A549 treated with AZD9567 at 1 μM for 4 hours (cell line): Measurements from ENCODE around the gene DGKQ. TPM values are rescaled to one million over a fixed set of nuclear protein-coding genes. Genes with fewer than 3 reads are reported as not detected.

ENCODE experiments used
- total RNA-seq: library from RNA; stranded (reverse); fragments of 200-300 nt; extraction: Qiagen RNA extraction; gene quantifications from 5 replicates; pipeline ENCODE4 v1.2.3, GENCODE V29; 2022; ENCODE audit not compliant: insufficient read depth

DGKQ gene
- 6.1 to 10.4 TPM (median 9.6 TPM) in 5 replicates for total RNA-seq

DNA sequence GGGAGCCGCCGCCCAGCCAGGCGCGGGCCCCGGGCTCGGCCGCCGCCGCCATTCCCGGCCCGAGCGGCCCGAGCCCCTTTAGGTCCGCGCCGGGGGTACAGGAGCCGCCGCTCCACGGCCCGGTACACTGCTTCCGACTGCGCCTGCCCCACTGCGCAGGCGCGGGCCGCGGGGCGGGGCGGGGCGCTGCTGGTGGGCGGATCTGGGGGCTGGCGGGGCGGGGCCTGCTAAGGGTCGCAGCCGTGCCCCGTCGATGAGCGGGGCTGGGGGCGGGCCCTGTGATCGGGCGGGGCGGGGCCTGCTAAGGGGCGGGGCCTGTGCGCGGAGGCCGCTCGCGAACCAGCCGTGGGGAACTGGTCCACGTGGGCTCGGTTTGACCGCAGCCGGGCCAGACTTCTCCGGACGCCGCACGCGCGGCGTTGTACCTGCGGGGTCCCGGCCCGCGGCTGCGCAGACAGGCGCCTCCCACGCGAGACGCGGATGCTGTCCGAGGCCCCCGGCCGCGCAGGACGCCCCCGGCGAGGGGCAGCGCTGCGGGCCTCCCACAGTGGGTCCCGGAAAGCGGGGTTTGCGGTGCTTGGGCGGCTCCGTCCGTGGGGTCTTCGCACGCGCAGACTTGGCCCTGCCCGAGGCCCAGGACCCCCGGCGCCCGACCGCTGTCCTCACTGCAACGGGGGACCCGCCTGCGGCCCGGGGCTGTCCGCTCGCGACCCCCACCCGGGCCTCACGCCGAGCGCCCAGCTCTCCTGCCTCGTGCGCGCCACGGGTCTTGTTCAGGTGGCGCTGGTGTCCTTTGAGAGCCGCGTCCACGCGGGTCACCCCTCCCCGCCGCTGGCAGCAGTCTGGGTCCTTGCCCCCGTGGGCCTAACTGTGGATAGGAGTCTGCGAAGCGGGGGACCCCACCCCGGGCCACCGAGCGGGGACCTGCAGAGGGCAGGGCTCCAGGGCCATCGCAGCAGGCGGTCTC lies at the start of gene DGKQ:
Gene DGKQ, minus strand, starts transcription at position 139 of the 967 bp plus-strand sequence. Its CDS starts 87 bp downstream, at position 52.

DNA sequence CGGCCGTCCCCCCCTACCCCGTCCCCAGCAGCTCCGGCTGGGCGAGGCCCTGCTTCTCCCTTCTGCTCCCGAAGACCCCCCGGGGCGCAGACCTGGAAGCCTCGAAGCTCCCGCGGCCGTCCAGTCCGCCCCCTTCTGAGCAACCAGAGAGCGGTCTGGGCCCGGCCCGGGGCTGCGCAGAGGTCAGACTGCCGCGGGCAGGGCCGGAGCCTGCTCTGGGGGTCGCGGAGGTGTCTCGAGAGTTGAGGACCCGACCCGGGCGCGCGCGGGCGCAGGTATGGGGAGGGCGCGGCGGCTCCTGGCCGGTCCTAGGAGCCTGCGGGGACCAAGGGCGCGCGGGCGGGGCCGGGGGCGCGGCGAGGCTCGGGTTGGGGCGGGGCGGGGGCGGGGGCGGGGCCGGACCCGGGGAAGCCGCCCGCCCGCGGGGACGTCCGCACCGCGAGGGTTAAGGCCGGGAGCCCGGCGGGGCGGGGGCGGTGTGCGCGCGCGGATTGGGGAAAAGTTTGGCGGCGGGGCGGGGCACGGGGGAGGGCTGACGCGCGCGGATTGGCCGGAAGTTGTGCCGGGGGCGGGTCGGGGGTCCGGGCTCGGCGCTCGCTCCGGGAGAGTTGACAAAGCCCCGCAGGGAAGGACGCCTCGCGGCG lies 37.8 kb upstream of the DGKQ start, which contains the start of gene FGFRL1:
Gene FGFRL1, plus strand, starts transcription at position 605 of the 644 bp plus-strand sequence. CDS start 860 bp downstream, outside the sequence.

GRCh38 chr4:993111-994029 lies 20.0 kb upstream of the DGKQ start, which contains the start of gene SLC26A1:
Gene SLC26A1, minus strand, starts transcription at chr4:993404. Its CDS starts 1,701 bp downstream, at chr4:991703.

GRCh38 chr4:986879-987623 lies 13.7 kb upstream of the DGKQ start, which contains the start of gene IDUA:
Gene IDUA, plus strand, starts transcription at chr4:987044. Its CDS starts 41 bp downstream, at chr4:987085.

GRCh38 chr4:931960-932712 lies 41.2 kb downstream of the DGKQ start, which contains the start of the genes GAK and TMEM175:
Gene GAK, minus strand, starts transcription at chr4:932316. Its CDS starts 129 bp downstream, at chr4:932187.
Gene TMEM175, plus strand, starts transcription at chr4:932460. Its CDS starts 15,280 bp downstream, at chr4:947740.

Other genes with a start within 250 kb of the DGKQ start
- 0.41 to 1.0 TPM (median 0.55 TPM) in 4 of 5 replicates, not detected in the other for gene CPLX1, start 147.4 kb downstream of the DGKQ start, total RNA-seq
- 36.3 to 55.2 TPM (median 49.9 TPM) in 5 replicates for gene GAK, start 41.3 kb downstream of the DGKQ start, total RNA-seq
- gene TMEM175, start 41.1 kb downstream of the DGKQ start, total RNA-seq = 6.9 to 11.8 TPM (median 10.1 TPM) in 5 replicates
- gene IDUA, start 13.5 kb upstream of the DGKQ start, total RNA-seq = 4.0 to 17.8 TPM (median 14.9 TPM) in 5 replicates
- gene SLC26A1, start 19.8 kb upstream of the DGKQ start, total RNA-seq = 0.15 to 0.34 TPM (median 0.23 TPM) in 4 of 5 replicates, not detected in the other
- gene FGFRL1, start 38.1 kb upstream of the DGKQ start, total RNA-seq = 19.0 to 22.3 TPM (median 20.6 TPM) in 5 replicates
- 1.8 to 2.7 TPM (median 2.2 TPM) in 4 of 5 replicates, not detected in the other for gene RNF212, start 140.0 kb upstream of the DGKQ start, total RNA-seq
- 0.19 to 0.50 TPM (median 0.36 TPM) in 4 of 5 replicates, not detected in the other for gene SPON2, start 199.0 kb upstream of the DGKQ start, total RNA-seq